ENCODE data around the gene GUCD1. TPM values are rescaled to one million over a fixed set of nuclear protein-coding genes. Genes with fewer than 3 reads are reported as not detected.

The GUCD1 gene
- polyA plus RNA-seq, 1 donor, result 90.0 TPM

DNA sequence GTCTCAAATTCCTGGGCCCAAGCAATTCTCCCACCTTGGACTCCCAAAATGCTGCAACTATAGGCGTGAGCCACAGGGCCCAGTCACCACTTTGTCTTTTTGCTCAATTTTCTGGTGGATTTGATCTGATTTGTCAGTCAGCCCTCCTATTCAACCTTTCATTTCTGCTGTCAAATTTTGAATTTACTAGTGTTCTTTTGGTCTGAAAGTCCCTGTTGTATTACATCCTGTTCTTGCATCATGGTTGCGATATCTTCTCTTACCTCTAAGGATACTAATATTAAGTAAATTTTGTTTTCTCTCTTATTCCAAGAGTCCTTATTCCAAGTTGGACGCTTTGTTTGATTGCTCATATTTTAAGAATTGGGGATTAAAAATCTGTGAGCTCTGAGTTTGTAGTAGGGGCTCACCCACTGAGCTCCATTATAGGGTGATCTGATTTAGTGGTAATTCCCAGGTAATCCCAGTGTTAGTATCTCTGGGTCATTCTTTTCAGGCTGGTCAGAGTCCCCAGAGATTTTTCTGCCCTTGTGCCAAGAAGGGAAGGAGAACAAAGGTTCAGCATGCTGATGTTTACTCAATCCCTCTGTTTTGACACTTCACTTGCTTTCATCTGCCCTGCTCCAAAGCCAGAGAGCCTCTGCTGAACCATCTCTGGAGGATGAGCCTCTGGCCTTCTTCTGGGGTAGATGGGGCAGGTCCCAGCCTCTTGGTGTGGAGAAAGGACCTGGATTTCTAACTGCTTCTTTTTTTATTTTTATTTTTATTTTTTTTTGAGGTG is 49.8 kb downstream of the GUCD1 start:
- no peak for DNase-seq

GRCh38 chr22:24504540-24504939 is 50.4 kb downstream of the GUCD1 start:
- no peak for DNase-seq

DNA sequence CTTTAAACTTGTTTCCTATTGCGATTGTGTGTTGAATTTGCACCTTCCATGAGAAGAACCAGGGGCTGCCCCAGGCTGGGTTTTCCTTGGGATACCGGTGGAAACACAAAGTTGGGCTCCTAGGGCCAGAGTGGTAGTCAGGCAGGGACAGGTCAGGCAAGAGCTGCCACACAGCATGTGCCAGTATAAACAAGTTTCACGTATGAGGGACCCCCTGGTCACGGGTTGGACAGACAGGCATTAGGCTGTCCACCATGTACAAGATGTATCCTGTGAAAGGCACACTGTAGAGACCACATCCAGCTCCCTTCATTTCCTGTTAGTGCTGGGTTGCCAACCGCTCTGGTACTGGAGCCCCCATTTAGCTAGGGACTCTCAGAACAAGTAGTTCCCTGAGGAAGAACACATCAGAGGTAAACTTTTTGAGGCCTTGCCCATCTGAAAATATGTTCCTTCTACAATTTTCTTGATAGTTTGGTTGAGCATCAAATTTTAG is 51.0 kb downstream of the GUCD1 start:
- no peak for DNase-seq

DNA sequence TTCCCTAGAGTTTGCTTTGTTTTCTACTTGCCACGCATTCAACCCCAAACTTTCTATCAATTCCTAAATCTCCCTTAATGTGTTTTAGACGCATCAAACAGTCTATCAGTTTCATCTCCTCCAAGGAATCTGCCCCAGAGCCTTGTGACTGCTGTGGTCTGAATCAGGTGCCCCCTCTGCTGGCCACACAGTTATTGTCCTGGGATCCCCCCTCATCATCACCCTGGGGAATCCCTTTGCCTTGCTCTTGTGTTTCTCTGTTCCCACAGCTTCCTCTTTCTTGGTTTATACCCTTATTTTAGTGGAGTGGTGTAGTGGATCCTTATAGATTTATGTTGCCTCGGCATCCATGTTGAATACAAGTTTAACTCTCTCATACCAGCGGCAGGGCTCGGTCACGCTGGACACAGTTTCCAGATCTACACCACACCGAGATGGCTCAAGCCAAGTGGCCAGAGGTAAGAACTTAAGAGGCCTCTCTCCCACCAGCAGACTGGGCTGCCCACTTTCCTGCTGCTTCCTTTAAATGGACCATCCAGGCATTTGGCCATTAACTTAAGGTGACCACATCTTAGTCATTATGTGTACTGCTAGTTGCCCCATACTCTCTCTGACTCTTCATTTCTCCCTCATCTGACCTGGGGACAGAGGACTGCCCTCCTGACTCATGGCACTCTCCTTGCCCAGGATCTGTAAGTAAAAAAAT is 51.6 kb downstream of the GUCD1 start:
- no peak for DNase-seq

GRCh38 chr22:24502541-24502940 is 52.4 kb downstream of the GUCD1 start:
- no peak for DNase-seq

GRCh38 chr22:24502034-24502433 is 52.9 kb downstream of the GUCD1 start:
- no peak for DNase-seq

- DNase-seq, result no peak
Observed at GRCh38 chr22:24501301-24502005, 53.5 kb downstream of the GUCD1 start.

- DNase-seq, result no peak
Observed at GRCh38 chr22:24500277-24500820, 54.6 kb downstream of the GUCD1 start.

DNA sequence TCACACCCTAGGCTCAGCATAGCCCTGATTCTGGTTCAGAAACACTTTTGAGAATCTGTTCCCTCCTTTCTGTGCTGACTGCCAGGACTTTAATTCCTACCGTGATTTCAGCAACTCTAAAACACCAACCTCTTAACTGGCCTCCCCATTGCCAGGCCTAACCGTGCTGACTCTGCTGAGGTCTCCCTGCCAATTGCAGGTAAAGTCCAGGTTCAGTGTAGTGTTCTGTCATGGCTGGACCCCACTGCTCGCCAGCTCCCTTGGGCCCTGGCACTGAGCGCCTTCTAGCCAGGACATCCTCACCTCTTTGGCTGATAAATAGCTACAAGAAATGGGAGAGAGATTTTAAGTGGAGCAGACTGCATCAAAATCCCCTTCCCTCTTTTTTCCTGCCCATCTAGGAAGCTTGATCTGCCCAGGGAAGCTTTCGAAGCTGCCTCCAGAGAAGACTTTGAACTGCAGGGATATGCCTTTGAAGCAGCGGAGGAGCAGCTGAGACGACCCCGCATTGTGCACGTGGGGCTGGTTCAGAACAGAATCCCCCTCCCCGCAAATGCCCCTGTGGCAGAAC is 55.1 kb downstream of the GUCD1 start:
- DNase-seq, result no peak

- DNase-seq, result no peak
Observed at GRCh38 chr22:24498824-24499223, 56.1 kb downstream of the GUCD1 start.

- DNase-seq, result no peak
Observed at GRCh38 chr22:24497841-24498258, 57.1 kb downstream of the GUCD1 start.

- no peak for DNase-seq
Observed at GRCh38 chr22:24496661-24497060, 58.3 kb downstream of the GUCD1 start.

DNA sequence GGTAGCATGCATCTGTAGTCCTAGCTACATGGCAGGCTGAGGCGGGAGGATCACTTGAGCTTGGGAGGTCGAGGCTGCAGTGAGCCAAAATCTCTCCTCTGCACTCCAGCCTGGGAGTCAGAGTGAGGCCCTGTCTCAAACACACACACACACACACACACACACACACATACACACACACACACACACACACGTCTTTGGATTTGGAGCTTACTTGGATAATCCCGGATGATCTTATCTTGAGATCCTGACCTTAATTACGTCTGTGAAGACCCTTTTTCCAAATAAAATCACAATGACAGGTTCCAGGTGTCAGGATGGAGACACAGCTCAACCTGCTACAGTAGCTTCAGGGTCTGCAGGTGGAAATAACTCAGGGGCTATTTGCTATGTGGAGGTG is 58.7 kb downstream of the GUCD1 start:
- no peak for DNase-seq

DNA sequence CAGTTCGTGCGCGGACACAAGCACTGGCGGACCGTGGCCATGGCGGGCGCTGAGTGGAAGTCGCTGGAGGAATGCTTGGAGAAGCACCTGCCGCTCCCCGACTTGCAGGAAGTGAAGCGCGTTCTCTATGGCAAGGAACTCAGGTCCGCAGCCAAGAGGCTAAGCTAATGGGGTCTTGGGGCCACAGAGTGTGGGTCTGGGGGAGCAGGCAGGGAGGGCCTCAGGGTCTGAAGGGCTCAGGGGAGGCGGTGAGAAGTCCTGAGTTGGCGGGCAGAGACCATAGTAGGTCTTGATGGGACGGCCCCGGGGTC is 59.6 kb downstream of the GUCD1 start:
- no peak for DNase-seq

DNA sequence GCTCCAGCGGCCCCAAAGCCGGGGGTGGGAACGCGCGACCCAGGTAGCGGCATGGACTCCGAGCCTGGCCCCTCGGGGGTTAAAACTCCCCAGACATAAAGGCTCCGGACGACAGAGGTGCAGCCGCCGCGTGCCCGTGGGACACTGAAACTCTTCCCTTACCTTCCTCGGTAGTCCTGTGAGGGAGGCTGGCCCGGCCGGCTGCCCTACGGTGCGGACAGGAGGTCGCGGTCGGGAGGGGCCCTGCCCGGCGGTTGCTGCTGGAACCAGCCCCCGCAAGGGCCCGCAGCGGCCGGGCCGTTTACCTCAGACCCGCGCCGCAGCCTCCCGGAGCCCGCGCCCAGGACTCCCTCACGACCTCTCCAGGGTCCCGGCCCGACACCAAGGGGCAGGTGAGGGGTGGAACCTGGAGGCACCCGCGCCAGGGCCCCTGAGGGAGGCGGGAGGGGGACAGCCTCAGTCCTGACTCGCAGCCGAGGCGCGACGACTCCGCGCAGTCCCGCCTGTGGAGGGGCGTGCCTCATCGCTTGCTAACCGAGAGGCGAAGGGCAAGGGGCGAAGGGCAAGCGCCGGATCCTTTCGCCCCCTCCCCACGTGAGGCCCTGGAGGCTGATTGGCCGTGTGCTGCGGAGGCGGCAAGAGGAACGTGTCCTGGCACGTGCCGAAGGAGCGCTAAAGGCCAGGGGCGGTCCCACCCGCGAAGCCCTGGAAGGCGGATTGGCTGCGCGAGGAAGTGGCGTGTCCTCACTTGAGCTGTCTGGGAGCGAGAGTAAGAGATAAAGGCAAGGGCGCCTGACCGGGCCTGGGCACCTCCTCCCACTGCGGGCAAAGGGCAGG is 60.2 kb downstream of the GUCD1 start, which contains the start of gene UPB1:
UPB1 (plus strand) TSS at position 805 of the 837 bp plus-strand sequence. CDS start 72 bp downstream, outside the sequence.
- DNase-seq, result no peak

DNA sequence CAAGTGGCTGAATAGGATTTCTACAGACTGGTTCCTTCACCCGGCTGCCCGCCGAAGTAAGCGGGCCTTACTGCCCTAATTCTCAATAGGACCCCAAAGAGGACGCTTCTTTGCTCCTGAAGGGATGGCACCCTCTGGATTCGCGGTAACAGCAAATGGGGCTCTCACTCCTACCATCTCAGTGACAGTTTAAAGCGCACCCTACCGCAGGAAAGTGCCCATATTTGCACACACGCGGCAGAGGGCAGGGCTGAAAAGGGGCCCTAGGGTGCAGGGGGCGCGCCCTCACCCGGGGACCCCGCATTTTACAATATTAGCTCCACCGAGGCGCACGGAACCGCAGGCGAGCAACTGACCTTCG is 60.8 kb downstream of the GUCD1 start:
- no peak for DNase-seq

DNA sequence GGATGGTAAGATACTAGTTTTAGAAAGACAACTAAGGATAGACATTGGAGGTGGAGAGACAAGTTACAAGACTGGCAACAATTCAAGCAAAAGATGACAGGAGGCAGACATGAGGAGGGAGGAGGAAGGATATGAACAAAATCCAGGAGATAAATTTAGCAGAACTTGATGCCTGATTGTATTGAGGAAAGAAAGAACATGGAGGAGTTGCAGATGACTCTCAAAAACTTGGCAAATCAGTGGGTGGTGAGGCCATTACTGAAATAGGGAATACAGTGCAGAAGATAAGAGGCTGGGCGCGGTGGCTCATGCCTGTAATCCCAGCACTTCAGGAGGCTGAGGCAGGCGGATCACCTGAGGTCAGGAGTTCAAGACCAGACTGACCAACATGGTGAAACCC is 62.5 kb downstream of the GUCD1 start:
- no peak for DNase-seq

Data from left kidney (tissue), 2 donors.